Activated CD4-positive, alpha-beta T cell treated with anti-CD3 and anti-CD28 coated beads, Interleukin-10, Interleukin-2, amounts not matched to agents 100 ng/mL and 50 ng/mL, durations not matched to agents 16 hours and 8 hours (primary cell): ENCODE data around the gene CMPK1.

Source experiments
- DNase-seq: peaks from one replicate; pipeline ENCODE4 v3.0.0-alpha.2; 2020

CMPK1 gene

GRCh38 chr1:47396671-47397196 is 63.1 kb downstream of the CMPK1 start:
- no peak for DNase-seq

- no peak for DNase-seq
These were observed 65.7 kb downstream of the CMPK1 start for GRCh38 chr1:47399138-47399845.

- DNase-seq: no peak
These were observed 66.2 kb downstream of the CMPK1 start for GRCh38 chr1:47399846-47400155.

GRCh38 chr1:47401761-47402160 is 68.2 kb downstream of the CMPK1 start:
- DNase-seq: no peak

GRCh38 chr1:47402591-47402990 is 69.0 kb downstream of the CMPK1 start:
- DNase-seq: no peak

GRCh38 chr1:47403321-47403910 is 69.8 kb downstream of the CMPK1 start:
- no peak for DNase-seq

- no peak for DNase-seq
These were observed 72.1 kb downstream of the CMPK1 start for GRCh38 chr1:47405697-47406096.

GRCh38 chr1:47406966-47407365 is 73.4 kb downstream of the CMPK1 start:
- DNase-seq: no peak

GRCh38 chr1:47407481-47407880 is 73.9 kb downstream of the CMPK1 start:
- DNase-seq: no peak

- no peak for DNase-seq
These were observed 75.9 kb downstream of the CMPK1 start for GRCh38 chr1:47409311-47410067.

GRCh38 chr1:47410068-47410455 is 76.5 kb downstream of the CMPK1 start:
- DNase-seq: no peak

- DNase-seq: no peak
These were observed 77.8 kb downstream of the CMPK1 start for GRCh38 chr1:47411436-47411835.

GRCh38 chr1:47412437-47412836 is 78.8 kb downstream of the CMPK1 start:
- DNase-seq: no peak

GRCh38 chr1:47415728-47416318 is 82.2 kb downstream of the CMPK1 start, which contains the start of gene FOXE3:
Gene FOXE3 (plus strand): TSS chr1:47416285. CDS start chr1:47416316, 31 bp downstream.
- no peak for DNase-seq

- no peak for DNase-seq
These were observed 83.0 kb downstream of the CMPK1 start for GRCh38 chr1:47416319-47417169.

- no peak for DNase-seq
These were observed 83.8 kb downstream of the CMPK1 start for GRCh38 chr1:47417170-47418044.

GRCh38 chr1:47418122-47418521 is 84.5 kb downstream of the CMPK1 start:
- DNase-seq: no peak

- DNase-seq: no peak
These were observed 85.2 kb downstream of the CMPK1 start for GRCh38 chr1:47418681-47419325.

GRCh38 chr1:47420547-47420946 is 87.0 kb downstream of the CMPK1 start:
- no peak for DNase-seq

- DNase-seq: no peak
These were observed 90.3 kb downstream of the CMPK1 start for GRCh38 chr1:47423872-47424271.
